Calu3 (cell line): ENCODE data around the gene CHAC1. TPM values are rescaled to one million over a fixed set of nuclear protein-coding genes. Genes with fewer than 3 reads are reported as not detected.

Experiments used
- BruUV-seq: library from RNA; stranded (reverse); fragments of 400-500 nt; replicated peaks from 2 replicates; lab custom pipeline; 2021; lab: Mats Ljungman, UMichigan
- CTCF ChIA-PET: fragments of 300-600 bp; sonication (Branson Sonifier 250); formaldehyde crosslinking; loops from one replicate; lab custom pipeline; 2022; ENCODE audit warnings: antibody characterized with exemption; lab: Charles Lee
- DNase-seq: peaks from one replicate; pipeline ENCODE4 v3.0.0; 2022
- H3K27ac Mint-ChIP-seq: one replicate; pipeline ENCODE4 v1.8.0; 2022; ENCODE audit warnings: mixed read lengths; ENCODE audit not compliant: unreplicated experiment
- H3K27me3 Mint-ChIP-seq: one replicate; pipeline ENCODE4 v1.8.0; 2022; ENCODE audit warnings: mixed read lengths; ENCODE audit not compliant: unreplicated experiment
- H3K36me3 Mint-ChIP-seq: one replicate; pipeline ENCODE4 v1.8.0; 2022; ENCODE audit warnings: mild to moderate bottlenecking, moderate library complexity, mixed read lengths; ENCODE audit not compliant: insufficient read depth, unreplicated experiment
- H3K4me1 Mint-ChIP-seq: one replicate; pipeline ENCODE4 v1.8.0; 2022; ENCODE audit warnings: mild to moderate bottlenecking, low read depth, mixed read lengths; ENCODE audit not compliant: unreplicated experiment
- H3K4me3 Mint-ChIP-seq: one replicate; pipeline ENCODE4 v1.8.0; 2022; ENCODE audit warnings: mild to moderate bottlenecking, low read depth, moderate library complexity, mixed read lengths; ENCODE audit not compliant: unreplicated experiment
- H3K9me3 Mint-ChIP-seq: one replicate; pipeline ENCODE4 v1.8.0; 2022; ENCODE audit warnings: low read depth, mixed read lengths; ENCODE audit not compliant: unreplicated experiment
- intact Hi-C: fragments of 100-400 bp; cut with micrococcal nuclease; formaldehyde crosslinking; loops from one replicate; pipeline ENCODE4 v1.10.0; 2022; ENCODE audit not compliant: unreplicated experiment
- total RNA-seq: library from RNA; stranded (reverse); gene quantifications from 2 replicates; pipeline ENCODE4 v1.2.3, GENCODE V29; 2022
- TF ChIP-seq, protein P1 (sequence below): fragments of 200-600 bp; IDR thresholded peaks from one replicate; pipeline ENCODE4 v1.8.0; 2022; ENCODE audit warnings: antibody characterized with exemption; ENCODE audit not compliant: unreplicated experiment

Gene CHAC1
- total RNA-seq, 1 experiment from 2014 or later = 5.2 TPM

DNA sequence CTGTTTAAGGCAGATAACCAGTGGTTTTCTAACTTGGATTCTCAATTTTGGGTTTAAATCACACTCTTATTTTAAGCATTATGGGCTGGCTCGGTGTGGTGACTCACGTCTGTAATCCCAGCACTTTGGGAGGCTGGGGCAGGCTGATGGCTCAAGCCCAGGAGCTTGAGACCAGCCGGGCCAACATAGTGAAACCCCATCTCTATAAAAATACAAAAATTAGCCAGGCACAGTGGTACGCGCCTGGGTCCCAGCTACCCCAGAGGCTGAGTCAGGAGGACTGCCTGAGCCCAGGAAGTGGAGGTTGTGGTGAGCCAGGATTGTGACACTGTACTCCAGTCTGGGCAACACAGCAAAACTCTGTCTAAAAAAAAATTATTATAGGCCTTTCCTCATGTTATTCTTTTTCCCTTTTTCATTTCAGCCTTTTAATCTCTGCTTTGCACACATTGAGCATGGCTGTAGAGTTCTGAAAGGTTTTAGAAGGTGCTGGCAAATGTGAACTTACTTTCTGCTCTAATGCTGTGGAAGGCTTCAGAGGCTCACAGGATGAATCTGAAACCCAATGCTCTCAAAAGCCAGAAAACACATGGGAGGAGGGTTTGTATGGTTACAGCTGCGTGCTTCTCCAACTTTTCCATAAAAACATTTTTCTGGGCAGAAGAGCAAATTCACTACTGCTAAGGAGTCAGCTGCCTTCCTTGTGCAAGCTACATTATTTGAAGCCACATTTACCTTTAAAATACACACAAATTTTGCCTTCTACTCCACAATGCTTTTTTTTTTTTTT lies 32.5 kb downstream of the CHAC1 start:
- H3K27ac Mint-ChIP-seq = no peak overlapping the region
- H3K4me1 Mint-ChIP-seq = no peaks in the 10 kb centered on the region
- peaks cover 18% of the 10 kb centered on the region for H3K36me3 Mint-ChIP-seq
- CTCF ChIA-PET = no interaction called here
- intact Hi-C loops = no loop called here
- no peaks in the 10 kb centered on the region for H3K27me3 Mint-ChIP-seq
- TF ChIP-seq, protein P1, sequence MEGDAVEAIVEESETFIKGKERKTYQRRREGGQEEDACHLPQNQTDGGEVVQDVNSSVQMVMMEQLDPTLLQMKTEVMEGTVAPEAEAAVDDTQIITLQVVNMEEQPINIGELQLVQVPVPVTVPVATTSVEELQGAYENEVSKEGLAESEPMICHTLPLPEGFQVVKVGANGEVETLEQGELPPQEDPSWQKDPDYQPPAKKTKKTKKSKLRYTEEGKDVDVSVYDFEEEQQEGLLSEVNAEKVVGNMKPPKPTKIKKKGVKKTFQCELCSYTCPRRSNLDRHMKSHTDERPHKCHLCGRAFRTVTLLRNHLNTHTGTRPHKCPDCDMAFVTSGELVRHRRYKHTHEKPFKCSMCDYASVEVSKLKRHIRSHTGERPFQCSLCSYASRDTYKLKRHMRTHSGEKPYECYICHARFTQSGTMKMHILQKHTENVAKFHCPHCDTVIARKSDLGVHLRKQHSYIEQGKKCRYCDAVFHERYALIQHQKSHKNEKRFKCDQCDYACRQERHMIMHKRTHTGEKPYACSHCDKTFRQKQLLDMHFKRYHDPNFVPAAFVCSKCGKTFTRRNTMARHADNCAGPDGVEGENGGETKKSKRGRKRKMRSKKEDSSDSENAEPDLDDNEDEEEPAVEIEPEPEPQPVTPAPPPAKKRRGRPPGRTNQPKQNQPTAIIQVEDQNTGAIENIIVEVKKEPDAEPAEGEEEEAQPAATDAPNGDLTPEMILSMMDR = no peak
- no peaks in the 10 kb centered on the region for H3K9me3 Mint-ChIP-seq
- H3K4me3 Mint-ChIP-seq = no peak overlapping the region
- no peak for DNase-seq
- BruUV-seq = no TSS peak

DNA sequence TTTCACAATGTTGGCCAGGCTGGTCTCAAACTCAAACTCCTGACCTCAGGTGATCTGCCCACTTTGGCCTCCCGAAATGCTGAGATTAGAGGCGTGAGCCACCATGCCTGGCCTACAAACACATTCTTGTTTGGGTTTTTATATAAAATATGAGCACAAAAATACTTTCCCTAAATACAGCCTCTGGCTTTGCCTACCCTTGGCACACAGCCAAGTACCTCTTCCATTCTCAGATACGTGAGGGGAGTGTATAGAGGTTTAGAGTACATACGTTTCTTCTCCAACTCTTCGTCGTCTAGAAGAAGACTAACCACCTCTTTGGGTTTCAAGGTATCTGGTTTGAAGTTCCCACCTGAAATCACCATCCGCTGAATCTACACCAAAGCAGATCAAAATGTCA lies 33.5 kb downstream of the CHAC1 start:
- Mint-ChIP-seq H3K27me3 (no peaks in the 10 kb centered on the region), H3K27ac (no peak overlapping the region), H3K9me3 (no peaks in the 10 kb centered on the region), H3K4me3 (no peak overlapping the region), H3K4me1 (no peaks in the 10 kb centered on the region), H3K36me3 (peaks cover 21% of the 10 kb centered on the region)
- TF ChIP-seq, protein P1 = no peak
- intact Hi-C loops = no loop called here
- DNase-seq = no peak
- CTCF ChIA-PET = no interaction called here
- no TSS peak for BruUV-seq

DNA sequence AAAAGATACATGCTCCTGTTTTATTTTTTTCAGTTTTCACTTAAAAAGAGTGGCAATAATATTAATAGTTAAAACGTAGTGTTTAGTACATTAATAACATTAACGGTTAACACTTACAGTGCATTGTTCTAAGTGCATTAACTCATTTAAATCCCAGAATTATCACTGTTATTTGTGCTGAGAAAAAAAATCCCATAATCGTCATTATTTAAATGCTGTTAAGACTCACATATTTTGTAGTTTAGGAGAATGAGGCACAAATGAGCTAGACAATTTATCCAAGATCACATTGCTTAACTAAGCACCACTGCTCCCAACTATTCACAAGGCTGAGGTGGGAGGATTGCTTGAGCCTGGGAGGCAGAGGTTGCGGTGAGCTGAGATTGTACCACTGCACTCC lies 34.9 kb downstream of the CHAC1 start:
- DNase-seq = no peak
- H3K4me3 Mint-ChIP-seq = no peak overlapping the region
- H3K36me3 Mint-ChIP-seq = peaks cover 17% of the 10 kb centered on the region
- intact Hi-C loops = no loop called here
- H3K9me3 Mint-ChIP-seq = no peaks in the 10 kb centered on the region
- no peak overlapping the region for H3K27ac Mint-ChIP-seq
- TF ChIP-seq, protein P1 = no peak
- CTCF ChIA-PET = interaction anchor here (0.7 kb wide), 1 partner anchor 94 kb away, joined by 3 read pairs; no protein-coding TSS in a partner anchor
- no peaks in the 10 kb centered on the region for H3K4me1 Mint-ChIP-seq
- no peaks in the 10 kb centered on the region for H3K27me3 Mint-ChIP-seq
- no TSS peak for BruUV-seq

DNA sequence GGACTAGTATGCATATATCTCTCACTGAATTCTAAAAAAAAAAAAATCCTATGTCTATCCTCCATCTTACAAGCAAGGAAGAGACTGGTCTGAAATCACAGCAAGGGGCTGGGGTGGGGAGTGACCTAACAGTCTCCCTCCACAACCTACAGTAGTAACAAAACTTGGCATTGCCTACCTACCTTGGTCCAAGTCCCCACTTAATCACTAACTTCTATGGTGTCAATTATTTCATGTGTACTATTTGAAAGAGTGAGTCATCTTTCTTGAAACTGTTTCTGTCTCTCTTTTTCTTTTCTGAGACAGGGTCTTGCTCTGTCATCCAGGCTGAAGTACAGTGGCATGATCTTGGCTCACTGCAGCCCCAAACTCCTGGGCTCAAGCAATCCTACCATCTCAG lies 36.8 kb downstream of the CHAC1 start:
- Mint-ChIP-seq H3K27me3 (no peaks in the 10 kb centered on the region), H3K36me3 (peaks cover 17% of the 10 kb centered on the region), H3K9me3 (no peaks in the 10 kb centered on the region), H3K27ac (no peak overlapping the region), H3K4me3 (no peak overlapping the region), H3K4me1 (no peaks in the 10 kb centered on the region)
- CTCF ChIA-PET = no interaction called here
- no peak for DNase-seq
- TF ChIP-seq, protein P1 = no peak
- no TSS peak for BruUV-seq
- intact Hi-C loops = no loop called here
